Smooth muscle cell of trachea (primary cell): Measurements from ENCODE around the gene GABRG1. TPM values are rescaled to one million over a fixed set of nuclear protein-coding genes. Genes with fewer than 3 reads are reported as not detected.

Experiments
- total RNA-seq: library from RNA; depleted of rRNA; stranded (reverse); fragments of >200 nt; gene quantifications from 2 replicates; pipeline ENCODE4 v1.2.1, GENCODE V29; 2014

The GABRG1 gene
- total RNA-seq: not detected in 2 replicates

GRCh38 chr4:46123913-46124755 is at the start of gene GABRG1:
Gene GABRG1, minus strand, starts transcription at chr4:46124054. Its CDS starts 141 bp downstream, at chr4:46123913.

